WTC11 (cell line): ENCODE data around the gene IL17RB.

Source experiments
- CBFB ChIP-seq: sonication (generic); formaldehyde crosslinking; IDR thresholded peaks from 2 replicates; pipeline ENCODE4 v1.8.1; 2022; ENCODE audit warnings: mild to moderate bottlenecking, low read depth, missing genetic modification reagents
- ETV6 ChIP-seq: sonication (generic); formaldehyde crosslinking; IDR thresholded peaks from 2 replicates; pipeline ENCODE4 v1.8.1; 2022; ENCODE audit warnings: mild to moderate bottlenecking, missing genetic modification reagents
- JUN ChIP-seq: sonication (generic); formaldehyde crosslinking; IDR thresholded peaks from 2 replicates; pipeline ENCODE4 v1.8.0; 2023; ENCODE audit warnings: mild to moderate bottlenecking, missing genetic modification reagents
- RELA ChIP-seq: sonication (generic); formaldehyde crosslinking; IDR thresholded peaks from 2 replicates; pipeline ENCODE4 v1.8.1; 2022; ENCODE audit warnings: missing genetic modification reagents, mild to moderate bottlenecking, borderline replicate concordance
- USF1 ChIP-seq: sonication (generic); formaldehyde crosslinking; IDR thresholded peaks from 2 replicates; pipeline ENCODE4 v1.8.0; 2022; ENCODE audit warnings: mild to moderate bottlenecking, missing genetic modification reagents
- ZNF396 ChIP-seq: fragments of 250-450 bp; sonication (Bioruptor Pico); IDR thresholded peaks from 2 replicates; pipeline ENCODE4 v1.8.0; 2021; ENCODE audit warnings: mild to moderate bottlenecking, moderate library complexity, borderline replicate concordance
- TF ChIP-seq, protein P1 (sequence below): fragments of 250-450 bp; sonication (Bioruptor Pico); IDR thresholded peaks from 2 replicates; pipeline ENCODE4 v1.8.0; 2021; ENCODE audit warnings: mild to moderate bottlenecking
- TF ChIP-seq, protein P2 (sequence below): fragments of 200-600 bp; IDR thresholded peaks from 2 replicates; pipeline ENCODE4 v1.8.0; 2022; ENCODE audit warnings: antibody characterized with exemption
- TF ChIP-seq, protein P3 (sequence below): fragments of 250-450 bp; sonication (Bioruptor Pico); conservative IDR thresholded peaks from 2 replicates; pipeline ENCODE4 v1.9.0; 2021; ENCODE audit warnings: mild to moderate bottlenecking

DNA sequence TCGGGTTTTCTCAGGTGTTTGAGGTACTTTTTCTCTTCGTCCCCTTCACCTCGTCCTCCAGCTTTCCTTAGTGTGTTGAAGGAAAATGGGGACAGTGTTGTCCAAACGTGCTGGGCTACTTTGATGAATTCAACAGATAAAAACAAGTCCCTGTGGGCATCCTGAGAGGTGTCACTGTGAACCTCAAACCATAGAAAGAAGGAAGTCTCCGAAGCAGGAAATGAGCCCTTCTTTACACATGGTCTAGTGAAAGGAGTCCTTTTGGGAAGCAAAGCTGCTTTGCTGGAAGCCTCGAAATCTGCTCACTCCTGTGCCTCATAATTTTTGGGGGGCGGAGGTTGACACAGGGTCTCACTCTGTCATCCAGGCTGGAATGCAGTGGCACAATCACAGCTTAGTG lies 10.6 kb downstream of the IL17RB start:
- TF ChIP-seq CBFB (CRISPR knock-in tag) (no peak), USF1 (CRISPR knock-in tag) (no peak), ETV6 (CRISPR knock-in tag) (no peak), JUN (CRISPR knock-in tag) (no peak), ZNF396 (CRISPR knock-in tag) (no peak), RELA (CRISPR knock-in tag) (no peak)
- TF ChIP-seq, protein P1, sequence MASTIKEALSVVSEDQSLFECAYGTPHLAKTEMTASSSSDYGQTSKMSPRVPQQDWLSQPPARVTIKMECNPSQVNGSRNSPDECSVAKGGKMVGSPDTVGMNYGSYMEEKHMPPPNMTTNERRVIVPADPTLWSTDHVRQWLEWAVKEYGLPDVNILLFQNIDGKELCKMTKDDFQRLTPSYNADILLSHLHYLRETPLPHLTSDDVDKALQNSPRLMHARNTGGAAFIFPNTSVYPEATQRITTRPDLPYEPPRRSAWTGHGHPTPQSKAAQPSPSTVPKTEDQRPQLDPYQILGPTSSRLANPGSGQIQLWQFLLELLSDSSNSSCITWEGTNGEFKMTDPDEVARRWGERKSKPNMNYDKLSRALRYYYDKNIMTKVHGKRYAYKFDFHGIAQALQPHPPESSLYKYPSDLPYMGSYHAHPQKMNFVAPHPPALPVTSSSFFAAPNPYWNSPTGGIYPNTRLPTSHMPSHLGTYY (CRISPR knock-in tag) = no peak
- TF ChIP-seq, protein P2, sequence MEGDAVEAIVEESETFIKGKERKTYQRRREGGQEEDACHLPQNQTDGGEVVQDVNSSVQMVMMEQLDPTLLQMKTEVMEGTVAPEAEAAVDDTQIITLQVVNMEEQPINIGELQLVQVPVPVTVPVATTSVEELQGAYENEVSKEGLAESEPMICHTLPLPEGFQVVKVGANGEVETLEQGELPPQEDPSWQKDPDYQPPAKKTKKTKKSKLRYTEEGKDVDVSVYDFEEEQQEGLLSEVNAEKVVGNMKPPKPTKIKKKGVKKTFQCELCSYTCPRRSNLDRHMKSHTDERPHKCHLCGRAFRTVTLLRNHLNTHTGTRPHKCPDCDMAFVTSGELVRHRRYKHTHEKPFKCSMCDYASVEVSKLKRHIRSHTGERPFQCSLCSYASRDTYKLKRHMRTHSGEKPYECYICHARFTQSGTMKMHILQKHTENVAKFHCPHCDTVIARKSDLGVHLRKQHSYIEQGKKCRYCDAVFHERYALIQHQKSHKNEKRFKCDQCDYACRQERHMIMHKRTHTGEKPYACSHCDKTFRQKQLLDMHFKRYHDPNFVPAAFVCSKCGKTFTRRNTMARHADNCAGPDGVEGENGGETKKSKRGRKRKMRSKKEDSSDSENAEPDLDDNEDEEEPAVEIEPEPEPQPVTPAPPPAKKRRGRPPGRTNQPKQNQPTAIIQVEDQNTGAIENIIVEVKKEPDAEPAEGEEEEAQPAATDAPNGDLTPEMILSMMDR = no peak
- TF ChIP-seq, protein P3, sequence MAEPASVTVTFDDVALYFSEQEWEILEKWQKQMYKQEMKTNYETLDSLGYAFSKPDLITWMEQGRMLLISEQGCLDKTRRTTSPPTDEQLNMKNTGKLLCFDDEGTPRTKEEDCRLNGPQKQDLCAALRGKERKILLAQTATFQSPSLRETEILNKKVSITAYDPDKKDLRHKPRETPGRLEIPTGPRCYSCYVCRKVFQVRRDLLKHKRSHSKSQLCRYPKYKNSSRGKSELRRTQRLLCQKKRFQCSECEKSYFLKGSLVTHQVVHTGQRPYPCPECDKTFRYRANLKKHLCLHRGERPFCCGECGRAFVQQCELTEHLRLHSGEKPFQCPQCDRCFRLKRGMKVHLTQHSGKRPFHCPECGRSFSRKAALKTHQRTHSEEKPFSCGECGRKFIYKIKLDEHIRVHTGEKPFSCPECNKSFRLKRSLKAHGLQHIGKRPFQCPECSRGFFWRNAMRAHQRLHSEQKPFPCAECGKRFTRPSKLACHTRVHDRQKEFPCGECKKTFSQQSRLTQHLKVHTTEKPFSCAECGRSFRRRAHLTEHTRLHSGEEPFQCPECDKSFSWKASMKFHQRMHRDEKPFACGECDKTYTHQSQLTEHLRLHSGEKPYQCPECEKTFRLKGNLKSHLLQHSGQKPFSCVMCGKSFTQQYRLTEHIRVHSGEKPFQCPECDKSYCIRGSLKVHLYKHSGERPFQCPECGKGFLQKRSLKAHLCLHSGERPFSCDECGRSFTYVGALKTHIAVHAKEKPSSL (CRISPR knock-in tag) = no peak
